HK-2 (cell line): ENCODE results near the gene POU5F2.

Experiments
- DNase-seq: peaks from one replicate; pipeline ENCODE4 v3.0.0-alpha.2; 2018; ENCODE audit not compliant: unreplicated experiment

Gene POU5F2

DNA sequence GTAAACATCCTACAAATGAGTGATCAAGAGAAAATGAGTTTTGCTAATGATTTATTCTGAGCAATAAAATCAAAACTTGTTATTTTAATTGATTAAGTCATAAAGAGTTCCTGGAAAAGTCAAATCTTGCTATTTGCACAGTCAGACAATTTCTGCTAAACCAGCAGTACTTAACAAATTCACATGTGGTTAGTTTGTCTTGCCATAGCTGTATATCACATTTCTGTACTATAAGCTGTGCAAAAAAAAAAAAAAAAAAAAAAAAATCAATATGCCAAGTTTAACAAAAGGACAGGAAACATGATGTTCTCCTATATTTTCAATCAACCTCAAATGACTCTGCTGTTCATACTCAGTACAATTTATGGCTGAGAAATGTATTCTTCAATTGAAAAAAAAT is 24.9 kb downstream of the POU5F2 start:
- DNase-seq, result no peak

DNA sequence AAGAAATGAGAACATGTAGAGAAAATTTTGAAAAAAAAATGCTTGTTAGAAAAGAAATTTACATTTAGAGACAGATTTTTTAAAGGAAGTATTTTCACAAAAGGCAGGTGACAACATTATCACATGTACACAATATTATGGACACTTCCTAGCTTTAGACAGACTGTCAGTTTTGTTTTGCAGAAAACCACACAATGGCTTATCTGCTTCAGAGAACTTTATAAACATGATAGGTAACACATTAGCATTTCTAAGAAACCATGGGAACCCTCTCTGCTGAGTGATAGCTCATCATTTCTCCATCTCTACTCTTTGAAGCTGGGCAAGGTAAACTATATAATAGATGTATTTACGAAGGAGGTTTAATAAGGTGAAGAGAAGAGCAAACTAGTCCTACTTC is 25.6 kb downstream of the POU5F2 start:
- DNase-seq, result no peak

- no peak for DNase-seq
Measured at GRCh38 chr5:93715327-93715726, 26.1 kb downstream of the POU5F2 start.

DNA sequence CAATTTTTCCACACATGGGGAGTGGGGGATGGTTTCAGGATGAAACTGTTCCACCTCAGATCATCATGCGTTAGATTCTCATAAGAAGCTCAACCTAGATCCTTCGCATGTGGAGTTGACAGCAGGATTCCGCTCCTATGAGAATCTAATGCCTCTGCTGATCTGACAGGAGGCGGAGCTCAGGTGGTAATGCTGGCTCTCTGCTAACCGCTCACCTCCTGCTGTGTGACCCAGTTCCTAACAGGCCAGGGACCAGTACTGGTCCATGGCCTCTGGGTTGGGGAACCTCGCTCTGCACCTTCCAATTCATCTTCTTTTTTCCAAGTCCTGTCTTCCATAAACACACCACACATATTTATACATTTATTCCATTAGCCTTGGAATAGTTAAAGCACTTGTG is 33.0 kb downstream of the POU5F2 start:
- no peak for DNase-seq

DNA sequence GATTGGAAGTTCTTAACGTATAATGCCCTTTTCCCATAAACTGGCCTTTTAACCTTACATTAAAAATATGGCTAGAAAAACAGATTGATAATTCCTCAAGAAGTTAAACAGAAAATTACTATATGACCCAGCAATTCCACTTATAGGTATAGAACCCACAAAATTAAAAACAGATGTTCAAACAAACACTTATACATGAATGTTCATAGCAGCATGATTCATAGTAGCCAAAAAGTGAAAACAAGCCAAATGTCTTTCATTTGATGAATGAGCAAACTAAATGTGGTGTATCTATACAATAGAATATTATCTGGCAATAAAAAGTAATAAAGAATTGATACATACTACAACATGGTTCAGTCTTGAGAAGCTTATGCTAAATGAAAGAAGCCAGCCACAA is 35.5 kb downstream of the POU5F2 start:
- no peak for DNase-seq

GRCh38 chr5:93704996-93705395 is 36.4 kb downstream of the POU5F2 start:
- DNase-seq, result no peak

DNA sequence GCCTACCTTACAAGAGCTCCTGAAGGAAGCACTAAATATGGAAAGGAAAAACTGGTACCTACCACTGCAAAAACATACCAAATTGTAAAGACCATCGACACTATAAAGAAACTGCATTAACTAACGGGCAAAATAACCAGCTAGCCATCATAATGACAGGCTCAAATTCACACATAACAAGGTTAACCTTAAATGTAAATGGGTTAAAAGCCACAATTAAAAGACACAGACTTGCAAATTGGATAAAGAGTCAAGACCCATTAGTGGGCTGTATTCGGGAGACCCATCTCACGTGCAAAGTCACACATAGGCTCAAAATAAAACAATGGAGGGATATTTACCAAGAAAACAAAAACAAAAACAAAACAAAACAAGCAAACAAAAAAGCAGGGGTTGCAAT is 49.4 kb downstream of the POU5F2 start:
- no peak for DNase-seq
